Smooth muscle cell (in vitro differentiated cells): Measurements from ENCODE around the gene PLCL1. TPM values are rescaled to one million over a fixed set of nuclear protein-coding genes. Genes with fewer than 3 reads are reported as not detected.
A peak's percentile ranks its signal among the peaks of the same experiment; 100 is the strongest.

Source experiments
- DNase-seq: peaks from one replicate; lab custom pipeline; 2025; ENCODE audit not compliant: unreplicated experiment; lab: John Stamatoyannopoulos, UW
- H2AFZ ChIP-seq: fragments of 200-600 bp; sonication (generic); 2 replicates; pipeline ENCODE4 v1.6.0; 2016; ENCODE audit warnings: antibody characterized with exemption, low read depth, mild to moderate bottlenecking
- H3F3A ChIP-seq: fragments of 200-600 bp; sonication (generic); 2 replicates; pipeline ENCODE4 v1.6.0; 2017; ENCODE audit warnings: antibody characterized with exemption, low read depth
- H3K27ac ChIP-seq: fragments of 200-600 bp; sonication (generic); 2 replicates; pipeline ENCODE4 v1.5.1; 2016; ENCODE audit warnings: low read depth, mild to moderate bottlenecking
- H3K27me3 ChIP-seq: fragments of 200-600 bp; sonication (generic); 2 replicates; pipeline ENCODE4 v1.6.1; 2016; ENCODE audit warnings: low read depth, mild to moderate bottlenecking
- H3K36me3 ChIP-seq: fragments of 200-600 bp; sonication (generic); 2 replicates; pipeline ENCODE4 v1.5.1; 2016; ENCODE audit warnings: low read depth
- H3K4me1 ChIP-seq: fragments of 200-600 bp; sonication (generic); 2 replicates; pipeline ENCODE4 v1.5.1; 2016; ENCODE audit warnings: low read depth
- H3K4me2 ChIP-seq: fragments of 200-600 bp; sonication (generic); 2 replicates; pipeline ENCODE4 v1.6.0; 2016; ENCODE audit warnings: mild to moderate bottlenecking
- H3K4me3 ChIP-seq: fragments of 200-600 bp; sonication (generic); 2 replicates; pipeline ENCODE4 v1.5.1; 2016; ENCODE audit warnings: mild to moderate bottlenecking
- H3K79me2 ChIP-seq: fragments of 200-600 bp; sonication (generic); 2 replicates; pipeline ENCODE4 v1.6.0; 2016; ENCODE audit warnings: low read depth, mild to moderate bottlenecking
- H3K9ac ChIP-seq: fragments of 200-600 bp; sonication (generic); 2 replicates; pipeline ENCODE4 v1.6.0; 2016; ENCODE audit warnings: low read depth
- H3K9me3 ChIP-seq: fragments of 200-600 bp; sonication (generic); replicated peaks from 2 replicates; pipeline ENCODE4 v1.5.1; 2016; ENCODE audit warnings: low read depth
- H4K20me1 ChIP-seq: fragments of 200-600 bp; sonication (generic); 2 replicates; pipeline ENCODE4 v1.6.0; 2016; ENCODE audit warnings: low read depth
- WGBS: methylation state at CpG from one replicate; pipeline ENCODE4 v1.1.7; 2016; ENCODE audit warnings: low lambda C conversion rate; 5-methylcytosine and 5-hydroxymethylcytosine counted together
- polyA plus RNA-seq: library from polyadenylated mRNA; unstranded; fragments of >200 nt; fragmentation: Nextera tagmentation; extraction: Ambion mirVana; gene quantifications from 2 replicates; pipeline ENCODE4 v1.2.1, GENCODE V29; 2016
- total RNA-seq: library from RNA; depleted of rRNA; stranded (reverse); fragments of >200 nt; gene quantifications from 2 replicates; pipeline ENCODE4 v1.2.3, GENCODE V29; 2014
- TF ChIP-seq, protein P1 (sequence below): fragments of 200-600 bp; sonication (generic); IDR thresholded peaks from 2 replicates; pipeline ENCODE4 v1.5.1; 2017; ENCODE audit warnings: borderline replicate concordance, mild to moderate bottlenecking, antibody characterized with exemption; ENCODE audit not compliant: insufficient read depth, poor library complexity, severe bottlenecking

The PLCL1 gene
- total and polyA plus RNA-seq, 2 experiments from 2014 or later = 0.87 to 1.3 TPM

DNA sequence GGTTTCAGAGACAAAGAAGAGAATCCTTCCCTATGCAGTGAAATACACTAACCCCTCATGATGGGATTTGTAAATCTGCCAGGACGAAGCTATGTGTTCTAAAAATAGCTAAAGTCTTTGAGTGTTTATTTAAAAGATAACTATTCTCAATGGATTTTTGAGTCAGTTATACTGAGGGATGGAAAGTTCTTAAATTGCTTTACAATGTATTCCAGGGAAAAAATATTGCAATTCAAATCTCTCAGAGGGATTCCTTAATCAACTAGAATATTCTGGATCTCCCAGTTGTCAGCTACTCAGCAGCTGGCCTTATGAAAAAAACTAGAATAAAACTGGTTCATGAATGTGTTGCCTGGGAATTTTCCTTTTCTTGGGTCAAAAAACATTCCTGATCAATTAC is 312.4 kb downstream of the PLCL1 start:
- 15% methylated on average over 1 of the region's 1 CpG for WGBS
- Histone ChIP-seq H3K4me1 (peaks cover 5% of the 10 kb centered on the region), H3K9ac (no peak overlapping the region), H3K27me3 (no peaks in the 10 kb centered on the region), H3K9me3 (no peaks in the 10 kb centered on the region), H3K4me3 (no peak overlapping the region), H3K27ac (no peak overlapping the region), H4K20me1 (no peaks in the 10 kb centered on the region), H3F3A (no peaks in the 10 kb centered on the region), H3K4me2 (peak overlapping the region; percentile 70), H2AFZ (no peak overlapping the region), H3K36me3 (no peaks in the 10 kb centered on the region), H3K79me2 (no peaks in the 10 kb centered on the region)
- TF ChIP-seq, protein P1, sequence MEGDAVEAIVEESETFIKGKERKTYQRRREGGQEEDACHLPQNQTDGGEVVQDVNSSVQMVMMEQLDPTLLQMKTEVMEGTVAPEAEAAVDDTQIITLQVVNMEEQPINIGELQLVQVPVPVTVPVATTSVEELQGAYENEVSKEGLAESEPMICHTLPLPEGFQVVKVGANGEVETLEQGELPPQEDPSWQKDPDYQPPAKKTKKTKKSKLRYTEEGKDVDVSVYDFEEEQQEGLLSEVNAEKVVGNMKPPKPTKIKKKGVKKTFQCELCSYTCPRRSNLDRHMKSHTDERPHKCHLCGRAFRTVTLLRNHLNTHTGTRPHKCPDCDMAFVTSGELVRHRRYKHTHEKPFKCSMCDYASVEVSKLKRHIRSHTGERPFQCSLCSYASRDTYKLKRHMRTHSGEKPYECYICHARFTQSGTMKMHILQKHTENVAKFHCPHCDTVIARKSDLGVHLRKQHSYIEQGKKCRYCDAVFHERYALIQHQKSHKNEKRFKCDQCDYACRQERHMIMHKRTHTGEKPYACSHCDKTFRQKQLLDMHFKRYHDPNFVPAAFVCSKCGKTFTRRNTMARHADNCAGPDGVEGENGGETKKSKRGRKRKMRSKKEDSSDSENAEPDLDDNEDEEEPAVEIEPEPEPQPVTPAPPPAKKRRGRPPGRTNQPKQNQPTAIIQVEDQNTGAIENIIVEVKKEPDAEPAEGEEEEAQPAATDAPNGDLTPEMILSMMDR = no peak
- DNase-seq = no peak

DNA sequence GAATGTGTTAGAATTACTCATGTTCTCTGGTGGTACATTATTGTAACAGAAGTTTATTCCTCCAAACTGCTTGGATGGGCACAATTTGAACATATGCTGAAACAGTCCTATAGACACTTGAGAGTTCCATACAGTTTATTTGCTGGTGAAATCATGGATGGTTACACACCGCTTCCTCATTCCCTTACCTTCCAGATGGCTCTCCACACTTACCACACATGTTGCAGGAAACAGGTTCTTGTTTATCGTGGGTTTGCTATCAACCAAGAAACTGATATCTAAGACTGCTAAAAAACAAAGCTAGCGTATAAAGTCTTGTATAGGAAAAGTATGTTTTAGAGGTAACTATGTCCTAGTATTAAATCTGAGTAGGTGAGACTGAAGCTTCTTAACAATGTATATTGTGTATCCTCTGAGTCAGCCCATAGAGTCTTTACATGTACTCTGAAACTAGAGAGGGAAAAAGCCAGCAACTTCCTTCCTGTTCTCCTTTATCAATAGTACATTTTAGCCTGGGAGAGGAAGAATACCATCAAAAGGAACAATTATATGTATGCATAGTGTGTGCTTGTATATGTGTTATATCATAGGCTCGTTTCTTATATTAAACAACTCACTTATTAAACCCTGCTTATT is 313.1 kb downstream of the PLCL1 start:
- Histone ChIP-seq H3F3A (no peaks in the 10 kb centered on the region), H3K36me3 (no peaks in the 10 kb centered on the region), H2AFZ (no peak overlapping the region), H3K4me1 (peaks cover 5% of the 10 kb centered on the region), H3K27ac (no peak overlapping the region), H4K20me1 (no peaks in the 10 kb centered on the region), H3K4me2 (no peak overlapping the region), H3K4me3 (no peak overlapping the region), H3K79me2 (no peaks in the 10 kb centered on the region), H3K9ac (no peak overlapping the region), H3K27me3 (no peaks in the 10 kb centered on the region), H3K9me3 (no peaks in the 10 kb centered on the region)
- no peak for DNase-seq
- TF ChIP-seq, protein P1 = no peak
- 87% methylated on average over 4 of the region's 4 CpGs for WGBS

DNA sequence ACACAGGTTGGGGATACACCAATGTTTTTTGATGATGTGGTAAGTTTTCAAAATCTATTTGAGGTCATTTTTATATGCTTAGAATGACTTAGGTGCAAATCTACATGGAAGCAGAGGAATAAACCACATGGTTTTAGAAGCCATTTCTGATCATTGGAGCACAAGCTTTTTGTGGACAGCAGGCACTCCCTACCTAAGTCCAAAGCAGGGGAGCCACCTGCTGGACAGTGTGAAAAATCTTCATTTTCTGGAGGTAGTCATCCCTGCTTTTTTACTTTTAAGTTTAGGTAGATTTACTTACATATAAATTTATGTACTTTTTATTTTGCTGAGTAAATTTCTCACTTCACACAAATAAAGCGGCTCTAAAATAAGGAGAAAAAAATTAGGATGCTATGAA is 323.2 kb downstream of the PLCL1 start:
- no peaks in the 10 kb centered on the region for H4K20me1 ChIP-seq
- H3K4me3 ChIP-seq = no peak overlapping the region
- H3K4me2 ChIP-seq = no peak overlapping the region
- H3K79me2 ChIP-seq = no peaks in the 10 kb centered on the region
- no peak overlapping the region for H2AFZ ChIP-seq
- no peak overlapping the region for H3K9ac ChIP-seq
- no peaks in the 10 kb centered on the region for H3K4me1 ChIP-seq
- TF ChIP-seq, protein P1 = peak; percentile 60
- H3F3A ChIP-seq = no peaks in the 10 kb centered on the region
- 21% methylated on average over 1 of the region's 1 CpG for WGBS
- H3K9me3 ChIP-seq = no peaks in the 10 kb centered on the region
- no peaks in the 10 kb centered on the region for H3K36me3 ChIP-seq
- no peaks in the 10 kb centered on the region for H3K27me3 ChIP-seq
- DNase-seq = no peak
- H3K27ac ChIP-seq = no peak overlapping the region

DNA sequence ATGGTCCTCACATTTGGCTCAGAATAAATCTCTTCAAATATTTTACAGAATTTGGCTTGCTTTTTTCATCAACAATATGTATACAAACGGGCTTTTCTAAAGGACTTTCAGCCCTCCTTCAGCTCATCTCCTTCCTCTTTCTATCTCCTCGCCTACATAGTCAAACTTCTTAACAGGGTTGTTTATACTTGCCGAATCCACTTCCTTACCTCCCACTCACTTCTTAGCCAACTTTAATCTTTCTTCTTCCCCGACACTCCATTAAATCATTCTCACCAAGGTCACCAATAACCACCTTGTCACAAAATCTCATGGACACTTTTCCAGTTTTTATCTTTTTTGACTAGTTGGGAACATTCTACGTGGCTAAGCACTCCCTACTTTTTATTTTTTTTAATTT is 325.2 kb downstream of the PLCL1 start:
- Histone ChIP-seq H2AFZ (no peak overlapping the region), H3K4me1 (no peaks in the 10 kb centered on the region)
- WGBS = 44% methylated on average over 5 of the region's 5 CpGs

More for the DNA sequence above, 325.2 kb downstream of the PLCL1 start:
- Histone ChIP-seq H3F3A (no peaks in the 10 kb centered on the region), H3K36me3 (no peaks in the 10 kb centered on the region), H4K20me1 (no peaks in the 10 kb centered on the region), H3K79me2 (no peaks in the 10 kb centered on the region), H3K27ac (no peak overlapping the region), H3K4me2 (no peak overlapping the region), H3K9ac (no peak overlapping the region), H3K9me3 (no peaks in the 10 kb centered on the region), H3K27me3 (no peaks in the 10 kb centered on the region), H3K4me3 (no peak overlapping the region)
- no peak for DNase-seq
- TF ChIP-seq, protein P1 = no peak
